ENCODE data around the gene MCF2L.

Gene MCF2L

GRCh38 chr13:113142876-113143275 lies 173.9 kb downstream of the MCF2L start:
- no peak for DNase-seq (ENCODE audit: low spot score)
- TF ChIP-seq, protein P1, sequence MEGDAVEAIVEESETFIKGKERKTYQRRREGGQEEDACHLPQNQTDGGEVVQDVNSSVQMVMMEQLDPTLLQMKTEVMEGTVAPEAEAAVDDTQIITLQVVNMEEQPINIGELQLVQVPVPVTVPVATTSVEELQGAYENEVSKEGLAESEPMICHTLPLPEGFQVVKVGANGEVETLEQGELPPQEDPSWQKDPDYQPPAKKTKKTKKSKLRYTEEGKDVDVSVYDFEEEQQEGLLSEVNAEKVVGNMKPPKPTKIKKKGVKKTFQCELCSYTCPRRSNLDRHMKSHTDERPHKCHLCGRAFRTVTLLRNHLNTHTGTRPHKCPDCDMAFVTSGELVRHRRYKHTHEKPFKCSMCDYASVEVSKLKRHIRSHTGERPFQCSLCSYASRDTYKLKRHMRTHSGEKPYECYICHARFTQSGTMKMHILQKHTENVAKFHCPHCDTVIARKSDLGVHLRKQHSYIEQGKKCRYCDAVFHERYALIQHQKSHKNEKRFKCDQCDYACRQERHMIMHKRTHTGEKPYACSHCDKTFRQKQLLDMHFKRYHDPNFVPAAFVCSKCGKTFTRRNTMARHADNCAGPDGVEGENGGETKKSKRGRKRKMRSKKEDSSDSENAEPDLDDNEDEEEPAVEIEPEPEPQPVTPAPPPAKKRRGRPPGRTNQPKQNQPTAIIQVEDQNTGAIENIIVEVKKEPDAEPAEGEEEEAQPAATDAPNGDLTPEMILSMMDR (IDR thresholded peaks at IDR 0.05; ENCODE audit: borderline replicate concordance, control extremely low read depth, extremely low read depth, insufficient read depth, missing control alignments) = no peak
- in situ Hi-C loops (cut with MboI; ENCODE audit: low sequenced_read_pairs, unreplicated experiment) = no loop called here

DNA sequence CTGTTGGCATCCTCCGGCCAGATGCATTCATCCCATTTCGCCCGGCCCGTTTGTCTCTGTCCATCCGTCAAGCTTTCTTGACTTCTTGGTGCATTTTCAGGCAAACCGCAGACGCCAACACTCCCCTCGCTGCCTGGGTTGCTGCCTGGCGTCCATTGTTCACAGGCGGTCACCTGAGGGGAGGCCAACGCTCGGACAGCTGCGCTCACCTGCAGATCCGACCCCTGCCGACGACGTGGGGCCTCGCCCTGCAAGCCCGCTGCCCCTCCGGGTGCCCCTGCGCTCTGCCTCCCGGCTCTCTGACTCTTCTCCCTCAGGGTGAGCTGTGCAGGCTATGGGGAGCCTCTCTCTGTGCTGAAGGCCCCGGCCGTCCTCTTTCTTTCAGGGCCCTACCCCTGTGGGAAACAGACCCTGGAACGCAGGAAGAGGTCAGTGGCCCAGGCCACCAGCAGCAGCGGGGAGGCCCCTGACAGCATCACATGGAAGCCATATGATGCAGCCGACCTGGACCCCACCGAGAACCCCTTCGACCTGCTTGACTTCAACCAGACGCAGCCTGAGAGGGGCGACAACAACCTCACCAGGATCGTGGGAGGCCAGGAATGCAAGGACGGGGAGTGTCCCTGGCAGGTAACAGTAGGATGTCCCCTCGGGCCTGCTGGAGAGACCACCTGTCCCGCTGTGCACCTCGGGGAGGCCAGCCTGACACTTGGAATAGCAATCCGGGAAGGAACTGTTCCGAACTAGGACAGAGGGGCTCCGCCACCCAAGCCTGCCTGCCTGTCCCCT lies 174.6 kb downstream of the MCF2L start:
- no peak for DNase-seq (ENCODE audit: low spot score)
- TF ChIP-seq, protein P1 (IDR thresholded peaks at IDR 0.05; ENCODE audit: borderline replicate concordance, control extremely low read depth, extremely low read depth, insufficient read depth, missing control alignments) = no peak
- in situ Hi-C loops (cut with MboI; ENCODE audit: low sequenced_read_pairs, unreplicated experiment) = no loop called here

DNA sequence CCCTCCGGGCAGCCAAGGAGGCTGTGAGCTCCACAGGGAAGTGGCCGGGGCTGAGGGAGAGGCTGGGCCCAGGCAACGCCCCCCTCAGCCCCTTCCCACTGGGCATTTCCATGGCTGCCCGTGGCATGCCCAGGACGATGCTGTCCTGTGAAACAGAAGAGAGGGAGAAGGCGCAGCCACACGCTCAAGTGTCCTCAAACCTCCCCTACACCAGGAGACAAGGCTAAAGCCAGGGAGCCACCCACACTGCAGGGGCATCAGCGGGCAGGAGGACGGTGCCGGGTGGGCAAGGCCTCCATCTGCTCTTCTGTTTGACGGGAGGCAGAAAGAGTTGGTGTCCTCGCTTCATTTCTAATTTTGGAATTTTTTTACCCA lies 175.2 kb downstream of the MCF2L start:
- in situ Hi-C loops (cut with MboI; ENCODE audit: low sequenced_read_pairs, unreplicated experiment) = no loop called here
- no peak for DNase-seq (ENCODE audit: low spot score)
- TF ChIP-seq, protein P1 (IDR thresholded peaks at IDR 0.05; ENCODE audit: borderline replicate concordance, control extremely low read depth, extremely low read depth, insufficient read depth, missing control alignments) = no peak

GRCh38 chr13:113145496-113145895 lies 176.5 kb downstream of the MCF2L start:
- in situ Hi-C loops (cut with MboI; ENCODE audit: low sequenced_read_pairs, unreplicated experiment) = no loop called here
- TF ChIP-seq, protein P1 (IDR thresholded peaks at IDR 0.05; ENCODE audit: borderline replicate concordance, control extremely low read depth, extremely low read depth, insufficient read depth, missing control alignments) = no peak
- DNase-seq (ENCODE audit: low spot score) = no peak

DNA sequence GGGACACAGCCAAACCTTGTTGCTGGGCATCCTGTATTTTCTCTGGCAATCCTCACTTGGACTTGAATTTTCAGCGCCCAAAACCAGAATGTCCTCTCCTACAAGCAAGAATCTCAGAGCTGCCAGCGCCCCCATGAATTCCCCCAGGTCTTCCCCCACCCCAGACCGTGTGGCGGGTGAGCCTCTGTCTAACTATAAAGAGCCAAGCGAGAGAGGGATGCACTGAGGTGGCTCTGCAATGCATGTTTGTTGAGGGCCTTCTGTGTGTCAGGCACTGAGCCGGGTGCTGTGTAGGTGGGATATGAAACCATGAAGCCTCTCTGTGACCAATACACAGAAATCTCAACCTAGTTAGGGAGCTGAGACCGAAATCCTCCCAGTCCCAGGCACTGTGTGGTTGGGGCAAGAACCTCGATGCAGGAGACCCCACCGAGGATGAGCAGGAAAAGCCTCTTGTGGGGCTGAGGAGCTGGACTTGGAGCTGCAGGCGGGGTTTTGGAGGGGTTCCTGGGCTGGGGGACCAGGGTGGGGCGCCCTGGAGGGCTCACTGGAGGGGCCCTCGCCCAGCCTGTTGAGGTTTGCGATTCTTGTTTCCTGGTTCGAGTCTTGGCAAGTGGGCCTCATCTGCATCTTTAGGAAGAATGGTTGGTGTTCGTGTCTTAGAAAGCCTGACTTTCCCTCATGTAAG lies 177.0 kb downstream of the MCF2L start:
- in situ Hi-C loops (cut with MboI; ENCODE audit: low sequenced_read_pairs, unreplicated experiment) = no loop called here
- no peak for DNase-seq (ENCODE audit: low spot score)
- TF ChIP-seq, protein P1 (IDR thresholded peaks at IDR 0.05; ENCODE audit: borderline replicate concordance, control extremely low read depth, extremely low read depth, insufficient read depth, missing control alignments) = no peak

- TF ChIP-seq, protein P1 (IDR thresholded peaks at IDR 0.05; ENCODE audit: borderline replicate concordance, control extremely low read depth, extremely low read depth, insufficient read depth, missing control alignments) = no peak
- no peak for DNase-seq (ENCODE audit: low spot score)
- in situ Hi-C loops (cut with MboI; ENCODE audit: low sequenced_read_pairs, unreplicated experiment) = no loop called here
Measured at GRCh38 chr13:113146750-113147149, 177.7 kb downstream of the MCF2L start.
